K562 (cell line): Measurements from ENCODE around the gene CLEC18A.

Source experiments
- TAF1 ChIP-seq: IDR thresholded peaks from 2 replicates; pipeline ENCODE4 v1.6.1; 2011; ENCODE audit warnings: mild to moderate bottlenecking, low read length, moderate library complexity; ENCODE audit not compliant: insufficient read depth, control insufficient read depth, severe bottlenecking; ENCODE audit errors: extremely low read depth
- ZFP91 ChIP-seq: sonication (generic); formaldehyde crosslinking; IDR thresholded peaks from 2 replicates; pipeline ENCODE4 v1.8.0; 2022; ENCODE audit warnings: mild to moderate bottlenecking, missing genetic modification reagents

- TF ChIP-seq ZFP91 = no peak
- no peak for TF ChIP-seq TAF1
Measured at GRCh38 chr16:69934751-69935150, 16.4 kb upstream of the CLEC18A start.
